GM21381 (cell line): ENCODE data around the gene FOXC1.
A peak's percentile ranks its signal among the peaks of the same experiment; 100 is the strongest.

Experiments used
- ATAC-seq: cut with Tn5 transposase; IDR thresholded peaks from one replicate; pipeline ENCODE4 v1.9.1; 2021; ENCODE audit warnings: mild to moderate bottlenecking, moderate library complexity; ENCODE audit not compliant: unreplicated experiment

Gene FOXC1

GRCh38 chr6:1598886-1599285 lies 10.8 kb upstream of the FOXC1 start:
- ATAC-seq = no peak

GRCh38 chr6:1599469-1599868 lies 10.2 kb upstream of the FOXC1 start:
- ATAC-seq = no peak

GRCh38 chr6:1600063-1600763 lies 9.5 kb upstream of the FOXC1 start:
- ATAC-seq = no peak

GRCh38 chr6:1600764-1601157 lies 9.0 kb upstream of the FOXC1 start:
- no peak for ATAC-seq

- no peak for ATAC-seq
These were observed 8.3 kb upstream of the FOXC1 start for GRCh38 chr6:1601158-1602048.

GRCh38 chr6:1602049-1602713 lies 7.5 kb upstream of the FOXC1 start:
- ATAC-seq = no peak

GRCh38 chr6:1603708-1604107 lies 6.0 kb upstream of the FOXC1 start:
- ATAC-seq = no peak

- ATAC-seq = peak; percentile 68
These were observed 5.3 kb upstream of the FOXC1 start for GRCh38 chr6:1604158-1605003.

GRCh38 chr6:1605004-1605892 lies 4.5 kb upstream of the FOXC1 start:
- no peak for ATAC-seq

- ATAC-seq = no peak
These were observed 3.6 kb upstream of the FOXC1 start for GRCh38 chr6:1605893-1606779.

- no peak for ATAC-seq
These were observed 2.8 kb upstream of the FOXC1 start for GRCh38 chr6:1606780-1607515.

GRCh38 chr6:1607516-1608221 lies 2.0 kb upstream of the FOXC1 start:
- no peak for ATAC-seq

- no peak for ATAC-seq
These were observed 1.3 kb upstream of the FOXC1 start for GRCh38 chr6:1608222-1609040.

- ATAC-seq = no peak
These were observed 571 bp upstream of the FOXC1 start for GRCh38 chr6:1609041-1609647.

- peak; percentile 22 for ATAC-seq
These were observed 994 bp downstream of the FOXC1 start for GRCh38 chr6:1610497-1611321.

GRCh38 chr6:1611322-1611571 lies 1.5 kb downstream of the FOXC1 start:
- ATAC-seq = no peak
